ENCODE data around the gene ENHO.
"Not testable (repeated sequence)": the region's sequence is repeated elsewhere in the genome, so short reads cannot be mapped to it uniquely, and the experiment has no call there.

Gene ENHO

GRCh38 chr9:34490760-34491159 lies 32.0 kb downstream of the ENHO start:
- Histone ChIP-seq H3K4me3 (replicated peaks; ENCODE audit: low read depth, low read length) (no peak overlapping the region), H3K36me3 (ENCODE audit: control insufficient read depth, insufficient read depth, low read length) (no peaks in the 10 kb centered on the region), H3K27me3 (replicated peaks; ENCODE audit: control insufficient read depth, insufficient read depth, low read length) (peaks cover 2% of the 10 kb centered on the region)
- no peak for DNase-seq (ENCODE audit: extremely low read depth, insufficient read length)
- no peak for TF ChIP-seq CTCF (IDR thresholded peaks at IDR 0.05; ENCODE audit: insufficient read depth, low read length, poor library complexity, severe bottlenecking)

- DNase-seq (ENCODE audit: extremely low read depth, insufficient read length) = no peak
- no peaks in the 10 kb centered on the region for H3K36me3 ChIP-seq (ENCODE audit: control insufficient read depth, insufficient read depth, low read length)
- H3K4me3 ChIP-seq (replicated peaks; ENCODE audit: low read depth, low read length) = no peak overlapping the region
- no peak for TF ChIP-seq CTCF (IDR thresholded peaks at IDR 0.05; ENCODE audit: insufficient read depth, low read length, poor library complexity, severe bottlenecking)
- H3K27me3 ChIP-seq (replicated peaks; ENCODE audit: control insufficient read depth, insufficient read depth, low read length) = peaks cover 2% of the 10 kb centered on the region
These were observed 32.4 kb downstream of the ENHO start for GRCh38 chr9:34490360-34490759.

GRCh38 chr9:34486572-34486971 lies 36.2 kb downstream of the ENHO start:
- H3K4me3 ChIP-seq (replicated peaks; ENCODE audit: low read depth, low read length) = no peak overlapping the region
- H3K27me3 ChIP-seq (replicated peaks; ENCODE audit: control insufficient read depth, insufficient read depth, low read length) = peaks cover 2% of the 10 kb centered on the region
- no peaks in the 10 kb centered on the region for H3K36me3 ChIP-seq (ENCODE audit: control insufficient read depth, insufficient read depth, low read length)
- no peak for TF ChIP-seq CTCF (IDR thresholded peaks at IDR 0.05; ENCODE audit: insufficient read depth, low read length, poor library complexity, severe bottlenecking)
- DNase-seq (ENCODE audit: extremely low read depth, insufficient read length) = no peak

- Histone ChIP-seq H3K27me3 (replicated peaks; ENCODE audit: control insufficient read depth, insufficient read depth, low read length) (no peaks in the 10 kb centered on the region; the same call in none of the 2 replicates), H3K4me3 (replicated peaks; ENCODE audit: low read depth, low read length) (no peak overlapping the region), H3K36me3 (ENCODE audit: control insufficient read depth, insufficient read depth, low read length) (no peaks in the 10 kb centered on the region)
- DNase-seq (ENCODE audit: extremely low read depth, insufficient read length) = no peak
- no peak for TF ChIP-seq CTCF (IDR thresholded peaks at IDR 0.05; ENCODE audit: insufficient read depth, low read length, poor library complexity, severe bottlenecking)
These were observed 37.0 kb downstream of the ENHO start for GRCh38 chr9:34485822-34486221.

GRCh38 chr9:34484678-34485077 lies 38.1 kb downstream of the ENHO start:
- H3K4me3 ChIP-seq (replicated peaks; ENCODE audit: low read depth, low read length) = no peak overlapping the region
- no peaks in the 10 kb centered on the region for H3K36me3 ChIP-seq (ENCODE audit: control insufficient read depth, insufficient read depth, low read length)
- no peak for DNase-seq (ENCODE audit: extremely low read depth, insufficient read length)
- no peak for TF ChIP-seq CTCF (IDR thresholded peaks at IDR 0.05; ENCODE audit: insufficient read depth, low read length, poor library complexity, severe bottlenecking)
- no peaks in the 10 kb centered on the region; the same call in none of the 2 replicates for H3K27me3 ChIP-seq (replicated peaks; ENCODE audit: control insufficient read depth, insufficient read depth, low read length)

GRCh38 chr9:34482746-34483145 lies 40.0 kb downstream of the ENHO start:
- not testable (repeated sequence) for H3K36me3 ChIP-seq (ENCODE audit: control insufficient read depth, insufficient read depth, low read length); H3K27me3 ChIP-seq (replicated peaks; ENCODE audit: control insufficient read depth, insufficient read depth, low read length); DNase-seq (ENCODE audit: extremely low read depth, insufficient read length); H3K4me3 ChIP-seq (replicated peaks; ENCODE audit: low read depth, low read length)

GRCh38 chr9:34481620-34482019 lies 41.2 kb downstream of the ENHO start:
- H3K4me3 ChIP-seq (replicated peaks; ENCODE audit: low read depth, low read length); H3K27me3 ChIP-seq (replicated peaks; ENCODE audit: control insufficient read depth, insufficient read depth, low read length); DNase-seq (ENCODE audit: extremely low read depth, insufficient read length); H3K36me3 ChIP-seq (ENCODE audit: control insufficient read depth, insufficient read depth, low read length): not testable (repeated sequence)

Measured in GM06990 (cell line).